HG03039 (cell line): ENCODE measurements around the gene MYDGF.
"Not testable (repeated sequence)": the region's sequence is repeated elsewhere in the genome, so short reads cannot be mapped to it uniquely, and the experiment has no call there.

Source experiments
- ATAC-seq: cut with Tn5 transposase; IDR thresholded peaks from one replicate; pipeline ENCODE4 v1.9.1; 2021; ENCODE audit warnings: mild to moderate bottlenecking, moderate library complexity; ENCODE audit not compliant: unreplicated experiment

MYDGF gene

DNA sequence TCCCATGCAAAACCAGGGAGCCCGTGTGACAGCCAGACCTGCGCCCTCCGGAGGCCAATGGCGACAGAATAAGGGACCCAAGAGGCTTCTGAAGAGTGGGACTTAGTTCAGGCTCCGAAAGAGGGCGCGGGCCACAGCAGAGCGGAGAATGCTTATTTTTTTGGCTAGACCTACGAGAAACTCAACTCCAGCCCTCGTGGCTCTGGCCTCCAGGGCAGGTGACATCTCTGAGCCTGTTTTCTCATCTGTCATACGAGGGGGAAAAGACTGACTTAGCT lies 30.5 kb upstream of the MYDGF start:
- no peak for ATAC-seq

- no peak for ATAC-seq
Observed at GRCh38 chr19:4699826-4700692, 29.9 kb upstream of the MYDGF start.

DNA sequence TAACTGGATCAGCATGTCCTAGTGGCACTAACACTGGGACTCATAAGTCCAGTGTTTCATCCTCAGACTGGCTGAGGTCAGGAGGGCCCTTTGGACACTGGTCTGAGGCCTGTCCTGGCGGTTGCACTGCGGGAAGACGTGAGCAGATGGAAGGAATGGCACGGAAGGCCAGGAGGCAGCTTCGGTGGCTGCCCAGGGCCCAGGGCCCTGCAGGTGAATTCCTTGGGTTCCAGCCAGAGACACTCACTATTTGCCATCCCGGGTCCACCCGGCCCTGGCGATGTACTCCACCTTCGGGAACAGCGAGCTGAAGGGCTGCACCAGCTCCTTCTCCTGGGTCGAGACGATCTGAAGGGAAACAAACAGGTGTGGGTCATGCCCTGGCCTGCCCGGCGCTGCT lies 27.2 kb upstream of the MYDGF start:
- no peak for ATAC-seq

DNA sequence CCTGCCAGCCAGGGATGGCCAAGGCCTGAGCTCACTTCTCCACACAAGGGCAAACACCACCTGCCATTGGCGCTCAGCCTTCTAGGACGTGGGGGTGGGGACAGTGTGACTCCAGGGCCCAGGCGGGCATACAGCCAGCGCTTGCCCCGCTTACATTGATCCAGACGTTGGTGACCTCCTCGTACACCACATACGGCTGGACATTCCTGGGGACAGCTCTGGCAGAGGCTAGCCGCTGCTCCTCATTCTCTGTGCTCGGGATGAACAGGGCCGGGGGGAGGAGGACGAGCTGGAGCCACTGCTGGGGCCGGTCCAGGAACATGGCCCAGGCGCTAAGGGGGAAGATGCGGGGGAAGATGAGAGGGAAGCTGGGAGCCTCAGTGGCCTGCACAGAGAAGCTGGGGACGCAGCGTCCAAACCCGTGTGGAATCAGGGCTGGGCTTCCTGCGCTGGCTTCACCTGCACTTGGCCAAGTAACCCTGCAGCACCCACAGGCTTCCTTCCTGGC lies 25.1 kb upstream of the MYDGF start:
- ATAC-seq, result no peak

- no peak for ATAC-seq
Observed at GRCh38 chr19:4694211-4694987, 24.3 kb upstream of the MYDGF start.

- no peak for ATAC-seq
Observed at GRCh38 chr19:4693471-4694121, 23.5 kb upstream of the MYDGF start.

- no peak for ATAC-seq
Observed at GRCh38 chr19:4693078-4693350, 22.9 kb upstream of the MYDGF start.

GRCh38 chr19:4692251-4693077 lies 22.3 kb upstream of the MYDGF start:
- ATAC-seq, result no peak

DNA sequence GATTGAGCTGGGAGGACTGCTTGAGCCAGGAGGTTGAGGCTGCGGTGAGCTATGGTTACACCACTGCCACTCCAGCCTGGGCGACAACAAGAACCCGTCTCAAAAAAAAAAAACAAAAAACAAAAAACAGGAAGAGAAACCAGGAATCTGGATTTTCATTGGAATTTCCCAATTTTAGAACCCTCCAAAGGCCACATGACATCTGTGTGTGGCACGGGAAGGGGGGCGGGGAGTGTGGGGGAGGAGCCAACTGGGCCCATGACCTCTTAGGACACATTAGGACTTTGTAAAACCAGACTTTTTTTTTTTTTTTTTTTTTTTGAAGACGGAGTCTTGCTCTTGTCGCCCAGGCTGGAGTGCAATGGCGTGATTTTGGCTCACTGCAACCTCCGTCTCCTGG lies 21.2 kb upstream of the MYDGF start:
- no peak for ATAC-seq

- ATAC-seq, result no peak
Observed at GRCh38 chr19:4690361-4690760, 20.2 kb upstream of the MYDGF start.

DNA sequence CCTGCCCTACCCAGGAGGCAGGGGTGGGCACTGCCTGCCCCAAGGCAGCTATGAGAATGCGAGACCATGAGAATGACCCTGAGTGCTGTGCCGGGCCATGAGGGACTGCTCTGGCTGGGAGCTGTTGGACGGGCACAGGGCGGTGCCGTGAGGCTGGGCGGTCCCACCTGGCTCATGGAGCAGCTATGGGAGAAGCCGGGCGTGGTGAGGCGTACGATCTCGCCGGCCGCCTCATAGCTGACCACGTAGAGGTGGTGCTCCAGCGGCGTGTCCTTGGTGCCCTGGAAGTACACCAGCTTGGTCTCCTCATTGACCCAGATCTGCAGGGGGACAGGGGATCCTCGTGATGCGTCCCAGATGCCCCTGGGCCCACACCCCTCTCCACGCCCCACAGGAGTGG lies 19.3 kb upstream of the MYDGF start:
- ATAC-seq, result no peak

GRCh38 chr19:4688587-4688986 lies 18.4 kb upstream of the MYDGF start:
- ATAC-seq, result no peak

DNA sequence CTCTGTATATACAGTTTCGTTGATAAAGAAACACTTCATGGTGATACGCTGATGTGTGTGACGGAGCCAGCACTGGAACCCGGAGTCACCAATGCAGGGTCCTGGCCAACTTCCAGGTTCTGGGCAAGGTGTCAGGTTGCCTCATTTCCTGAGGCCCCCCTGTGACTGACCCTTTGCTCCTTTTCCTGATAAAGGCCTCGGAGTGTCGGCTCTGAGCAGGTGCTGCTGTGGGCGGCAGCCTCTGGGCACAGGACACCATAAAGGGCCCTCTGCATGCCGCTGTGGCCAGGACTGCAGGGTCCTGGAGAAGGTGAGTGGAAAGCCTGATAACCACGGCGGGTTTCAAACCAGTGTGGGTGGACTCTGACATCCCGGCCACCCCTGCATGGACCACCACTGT lies 17.3 kb upstream of the MYDGF start:
- no peak for ATAC-seq

GRCh38 chr19:4686700-4687099 lies 16.6 kb upstream of the MYDGF start:
- no peak for ATAC-seq

DNA sequence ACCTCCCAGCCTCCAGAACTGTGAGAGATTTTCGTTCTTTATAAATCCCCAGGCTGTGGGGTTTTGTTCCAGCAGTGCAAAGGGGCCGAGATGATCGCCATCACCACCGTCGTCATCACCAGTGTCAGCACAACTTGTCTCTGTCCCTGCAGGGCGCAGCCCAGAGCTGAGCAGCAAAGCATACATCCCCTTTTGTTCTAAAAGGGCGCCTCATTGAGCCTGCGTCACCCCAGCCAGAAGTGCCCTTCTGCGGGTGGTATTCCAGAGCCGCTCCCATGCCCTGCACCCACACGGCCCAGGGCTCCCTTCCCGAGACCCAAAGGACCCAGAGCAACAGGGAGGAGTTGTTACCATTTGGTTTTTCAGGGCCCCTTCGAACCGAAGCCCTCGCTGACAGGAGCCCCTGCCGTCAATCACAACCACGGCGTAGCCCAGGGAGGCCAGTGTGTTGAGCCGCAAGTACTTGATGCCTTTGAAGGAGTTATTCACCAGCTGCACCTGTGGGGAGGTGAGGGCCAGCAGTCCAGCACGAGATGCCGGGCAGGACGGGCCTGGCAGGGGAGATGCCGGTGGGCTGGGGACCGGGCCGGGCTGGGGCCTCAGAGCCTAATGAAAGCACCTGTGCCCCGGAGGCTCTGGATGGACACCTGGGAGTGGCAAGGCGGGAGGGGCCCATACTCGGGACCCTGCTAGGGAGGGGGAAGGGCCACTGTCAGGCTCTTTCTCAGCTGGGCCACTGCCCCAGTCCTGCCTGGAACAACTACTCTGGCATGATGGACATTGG lies 14.4 kb upstream of the MYDGF start:
- no peak for ATAC-seq

- ATAC-seq, result no peak
Observed at GRCh38 chr19:4682417-4683200, 12.5 kb upstream of the MYDGF start.

- ATAC-seq, result not testable (repeated sequence)
Observed at GRCh38 chr19:4680021-4680420, 9.9 kb upstream of the MYDGF start.

GRCh38 chr19:4678881-4679790 lies 9.0 kb upstream of the MYDGF start:
- no peak for ATAC-seq
